ENCODE data around the gene CHST8. TPM values are rescaled to one million over a fixed set of nuclear protein-coding genes. Genes with fewer than 3 reads are reported as not detected.
"Not testable (repeated sequence)": the region's sequence is repeated elsewhere in the genome, so short reads cannot be mapped to it uniquely, and the experiment has no call there.

CHST8 gene
- not detected in 2 replicates for total RNA-seq (2014; rRNA removed; shearing (Covaris generic))

- DNase-seq (ENCODE audit: low read depth), result peak; percentile 13
Measured at GRCh38 chr19:33621811-33622504, at the start of gene CHST8. CHST8 (plus strand) TSS chr19:33621953; CDS start chr19:33689262, 67,309 bp downstream.

- DNase-seq (ENCODE audit: low read depth), result no peak
Measured at GRCh38 chr19:33572929-33573328, 48.8 kb upstream of the CHST8 start.

- DNase-seq (ENCODE audit: low read depth), result no peak
Measured at GRCh38 chr19:33574824-33575223, 46.9 kb upstream of the CHST8 start.

GRCh38 chr19:33578697-33579096 lies 43.1 kb upstream of the CHST8 start:
- DNase-seq (ENCODE audit: low read depth), result no peak

GRCh38 chr19:33580026-33580644 lies 41.6 kb upstream of the CHST8 start:
- DNase-seq (ENCODE audit: low read depth), result no peak

GRCh38 chr19:33580645-33581037 lies 41.1 kb upstream of the CHST8 start:
- no peak for DNase-seq (ENCODE audit: low read depth)

- no peak for DNase-seq (ENCODE audit: low read depth)
Measured at GRCh38 chr19:33582914-33583313, 38.8 kb upstream of the CHST8 start.

GRCh38 chr19:33587150-33587549 lies 34.6 kb upstream of the CHST8 start:
- DNase-seq (ENCODE audit: low read depth), result no peak

GRCh38 chr19:33590224-33590623 lies 31.5 kb upstream of the CHST8 start:
- no peak for DNase-seq (ENCODE audit: low read depth)

GRCh38 chr19:33595783-33596182 lies 26.0 kb upstream of the CHST8 start:
- DNase-seq (ENCODE audit: low read depth), result no peak

- no peak for DNase-seq (ENCODE audit: low read depth)
Measured at GRCh38 chr19:33601583-33601982, 20.2 kb upstream of the CHST8 start.

GRCh38 chr19:33602576-33603204 lies 19.1 kb upstream of the CHST8 start:
- no peak for DNase-seq (ENCODE audit: low read depth)

- DNase-seq (ENCODE audit: low read depth), result no peak
Measured at GRCh38 chr19:33603377-33603776, 18.4 kb upstream of the CHST8 start.

- no peak for DNase-seq (ENCODE audit: low read depth)
Measured at GRCh38 chr19:33604651-33605050, 17.1 kb upstream of the CHST8 start.

- DNase-seq (ENCODE audit: low read depth), result not testable (repeated sequence)
Measured at GRCh38 chr19:33605803-33606295, 15.9 kb upstream of the CHST8 start.

- DNase-seq (ENCODE audit: low read depth), result no peak
Measured at GRCh38 chr19:33606556-33606955, 15.2 kb upstream of the CHST8 start.

GRCh38 chr19:33609353-33609752 lies 12.4 kb upstream of the CHST8 start:
- DNase-seq (ENCODE audit: low read depth), result no peak

- DNase-seq (ENCODE audit: low read depth), result no peak
Measured at GRCh38 chr19:33610588-33610987, 11.2 kb upstream of the CHST8 start.

GRCh38 chr19:33612928-33613619 lies 8.7 kb upstream of the CHST8 start:
- DNase-seq (ENCODE audit: low read depth), result no peak

- no peak for DNase-seq (ENCODE audit: low read depth)
Measured at GRCh38 chr19:33613620-33614000, 8.1 kb upstream of the CHST8 start.

GRCh38 chr19:33616346-33616745 lies 5.4 kb upstream of the CHST8 start:
- no peak for DNase-seq (ENCODE audit: low read depth)

- DNase-seq (ENCODE audit: low read depth), result no peak
Measured at GRCh38 chr19:33616857-33617256, 4.9 kb upstream of the CHST8 start.

Measured in RPMI7951 (cell line).